GM21367 (cell line): ENCODE measurements around the gene RPP40.

Source experiments
- ATAC-seq: cut with Tn5 transposase; IDR thresholded peaks from one replicate; pipeline ENCODE4 v1.9.1; 2021; ENCODE audit not compliant: unreplicated experiment

Gene RPP40

GRCh38 chr6:4971851-4972250 is 32.0 kb downstream of the RPP40 start:
- no peak for ATAC-seq

- ATAC-seq: no peak
Observed at GRCh38 chr6:4970739-4971395, 33.0 kb downstream of the RPP40 start.

- no peak for ATAC-seq
Observed at GRCh38 chr6:4969609-4970285, 34.1 kb downstream of the RPP40 start.

- no peak for ATAC-seq
Observed at GRCh38 chr6:4967301-4968030, 36.4 kb downstream of the RPP40 start.

GRCh38 chr6:4965562-4966389 is 38.1 kb downstream of the RPP40 start:
- ATAC-seq: no peak

GRCh38 chr6:4964675-4965561 is 38.9 kb downstream of the RPP40 start:
- ATAC-seq: no peak

- ATAC-seq: no peak
Observed at GRCh38 chr6:4962905-4963304, 40.9 kb downstream of the RPP40 start.

- ATAC-seq: no peak
Observed at GRCh38 chr6:4961322-4962168, 42.3 kb downstream of the RPP40 start.

- ATAC-seq: no peak
Observed at GRCh38 chr6:4958624-4959023, 45.2 kb downstream of the RPP40 start.

GRCh38 chr6:4957521-4958231 is 46.2 kb downstream of the RPP40 start:
- no peak for ATAC-seq

- no peak for ATAC-seq
Observed at GRCh38 chr6:4956625-4957024, 47.2 kb downstream of the RPP40 start.

GRCh38 chr6:4953440-4953839 is 50.4 kb downstream of the RPP40 start:
- no peak for ATAC-seq

- ATAC-seq: no peak
Observed at GRCh38 chr6:4950836-4951533, 52.9 kb downstream of the RPP40 start.

- ATAC-seq: no peak
Observed at GRCh38 chr6:4950076-4950475, 53.8 kb downstream of the RPP40 start.

- no peak for ATAC-seq
Observed at GRCh38 chr6:4948781-4949450, 54.9 kb downstream of the RPP40 start.

- no peak for ATAC-seq
Observed at GRCh38 chr6:4947716-4948115, 56.1 kb downstream of the RPP40 start.

GRCh38 chr6:4946521-4946920 is 57.3 kb downstream of the RPP40 start:
- no peak for ATAC-seq
